ENCODE measurements around the gene MYO1F.
"Not testable (repeated sequence)": the region's sequence is repeated elsewhere in the genome, so short reads cannot be mapped to it uniquely, and the experiment has no call there.

Gene MYO1F

DNA sequence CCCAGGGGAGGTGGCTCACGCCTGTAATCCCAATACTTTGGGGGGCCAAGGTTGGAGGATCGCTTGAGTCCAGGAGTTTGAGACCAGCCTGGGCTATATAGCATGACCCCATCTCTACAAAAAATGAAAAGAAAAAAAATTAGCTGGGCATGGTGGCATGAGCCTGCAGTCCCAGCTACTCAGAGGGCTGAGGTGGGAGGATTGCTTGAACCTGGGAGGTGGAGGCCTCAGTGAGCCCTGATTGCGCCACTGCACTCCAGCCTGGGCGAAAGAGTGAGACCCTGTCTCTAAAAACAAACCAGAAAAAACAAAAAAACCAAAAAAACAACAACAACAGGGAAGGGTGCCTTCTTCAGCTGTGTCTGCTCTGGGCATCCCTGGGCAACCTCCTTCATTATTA is 499 bp upstream of the MYO1F start:
- Histone ChIP-seq H3K4me3 (ENCODE audit: low read length) (no peak overlapping the region), H3K4me1 (ENCODE audit: control insufficient read depth, insufficient read depth, low read length) (peaks cover 2% of the 10 kb centered on the region), H3K36me3 (ENCODE audit: control insufficient read depth, insufficient read depth, low read length, severe bottlenecking) (no peaks in the 10 kb centered on the region), H3K9ac (ENCODE audit: low read length) (no peak overlapping the region), H3K27me3 (replicated peaks; ENCODE audit: control insufficient read depth, insufficient read depth, low read length) (peaks cover 5% of the 10 kb centered on the region), H3K9me3 (ENCODE audit: control insufficient read depth, low read length) (no peaks in the 10 kb centered on the region)
- DNase-seq (ENCODE audit: low read depth) = no peak

GRCh38 chr19:8576273-8576993 is 809 bp downstream of the MYO1F start:
- Histone ChIP-seq H3K36me3 (ENCODE audit: control insufficient read depth, insufficient read depth, low read length, severe bottlenecking) (no peaks in the 10 kb centered on the region), H3K27me3 (replicated peaks; ENCODE audit: control insufficient read depth, insufficient read depth, low read length) (peaks cover 5% of the 10 kb centered on the region), H3K9ac (ENCODE audit: low read length) (no peak overlapping the region), H3K9me3 (ENCODE audit: control insufficient read depth, low read length) (no peaks in the 10 kb centered on the region), H3K4me3 (ENCODE audit: low read length) (no peak overlapping the region), H3K4me1 (ENCODE audit: control insufficient read depth, insufficient read depth, low read length) (peaks cover 2% of the 10 kb centered on the region)
- DNase-seq (ENCODE audit: low read depth) = no peak

GRCh38 chr19:8575467-8575997 is 1.7 kb downstream of the MYO1F start:
- Histone ChIP-seq H3K4me3 (ENCODE audit: low read length) (no peak overlapping the region), H3K9ac (ENCODE audit: low read length) (no peak overlapping the region), H3K9me3 (ENCODE audit: control insufficient read depth, low read length) (no peaks in the 10 kb centered on the region), H3K4me1 (ENCODE audit: control insufficient read depth, insufficient read depth, low read length) (peaks cover 9% of the 10 kb centered on the region), H3K36me3 (ENCODE audit: control insufficient read depth, insufficient read depth, low read length, severe bottlenecking) (no peaks in the 10 kb centered on the region), H3K27me3 (replicated peaks; ENCODE audit: control insufficient read depth, insufficient read depth, low read length) (peaks cover 5% of the 10 kb centered on the region)
- DNase-seq (ENCODE audit: low read depth) = no peak

- H3K9me3 ChIP-seq (ENCODE audit: control insufficient read depth, low read length); H3K9ac ChIP-seq (ENCODE audit: low read length); DNase-seq (ENCODE audit: low read depth); H3K36me3 ChIP-seq (ENCODE audit: control insufficient read depth, insufficient read depth, low read length, severe bottlenecking); H3K27me3 ChIP-seq (replicated peaks; ENCODE audit: control insufficient read depth, insufficient read depth, low read length); H3K4me3 ChIP-seq (ENCODE audit: low read length): not testable (repeated sequence)
- peaks cover 12% of the 10 kb centered on the region for H3K4me1 ChIP-seq (ENCODE audit: control insufficient read depth, insufficient read depth, low read length)
Measured at GRCh38 chr19:8574619-8574922, 2.7 kb downstream of the MYO1F start.

- Histone ChIP-seq H3K4me3 (ENCODE audit: low read length) (no peak overlapping the region), H3K36me3 (ENCODE audit: control insufficient read depth, insufficient read depth, low read length, severe bottlenecking) (no peaks in the 10 kb centered on the region), H3K9me3 (ENCODE audit: control insufficient read depth, low read length) (no peaks in the 10 kb centered on the region), H3K27me3 (replicated peaks; ENCODE audit: control insufficient read depth, insufficient read depth, low read length) (peaks cover 5% of the 10 kb centered on the region), H3K4me1 (ENCODE audit: control insufficient read depth, insufficient read depth, low read length) (peaks cover 22% of the 10 kb centered on the region), H3K9ac (ENCODE audit: low read length) (no peak overlapping the region)
- no peak for DNase-seq (ENCODE audit: low read depth)
Measured at GRCh38 chr19:8573316-8573715, 3.9 kb downstream of the MYO1F start.

GRCh38 chr19:8571006-8571411 is 6.2 kb downstream of the MYO1F start:
- Histone ChIP-seq H3K36me3 (ENCODE audit: control insufficient read depth, insufficient read depth, low read length, severe bottlenecking) (no peaks in the 10 kb centered on the region), H3K4me1 (ENCODE audit: control insufficient read depth, insufficient read depth, low read length) (peaks cover 20% of the 10 kb centered on the region), H3K27me3 (replicated peaks; ENCODE audit: control insufficient read depth, insufficient read depth, low read length) (no peaks in the 10 kb centered on the region), H3K9ac (ENCODE audit: low read length) (peak overlapping the region; percentile 63), H3K9me3 (ENCODE audit: control insufficient read depth, low read length) (no peaks in the 10 kb centered on the region), H3K4me3 (ENCODE audit: low read length) (no peak overlapping the region)
- DNase-seq (ENCODE audit: low read depth) = peak; percentile 46

DNA sequence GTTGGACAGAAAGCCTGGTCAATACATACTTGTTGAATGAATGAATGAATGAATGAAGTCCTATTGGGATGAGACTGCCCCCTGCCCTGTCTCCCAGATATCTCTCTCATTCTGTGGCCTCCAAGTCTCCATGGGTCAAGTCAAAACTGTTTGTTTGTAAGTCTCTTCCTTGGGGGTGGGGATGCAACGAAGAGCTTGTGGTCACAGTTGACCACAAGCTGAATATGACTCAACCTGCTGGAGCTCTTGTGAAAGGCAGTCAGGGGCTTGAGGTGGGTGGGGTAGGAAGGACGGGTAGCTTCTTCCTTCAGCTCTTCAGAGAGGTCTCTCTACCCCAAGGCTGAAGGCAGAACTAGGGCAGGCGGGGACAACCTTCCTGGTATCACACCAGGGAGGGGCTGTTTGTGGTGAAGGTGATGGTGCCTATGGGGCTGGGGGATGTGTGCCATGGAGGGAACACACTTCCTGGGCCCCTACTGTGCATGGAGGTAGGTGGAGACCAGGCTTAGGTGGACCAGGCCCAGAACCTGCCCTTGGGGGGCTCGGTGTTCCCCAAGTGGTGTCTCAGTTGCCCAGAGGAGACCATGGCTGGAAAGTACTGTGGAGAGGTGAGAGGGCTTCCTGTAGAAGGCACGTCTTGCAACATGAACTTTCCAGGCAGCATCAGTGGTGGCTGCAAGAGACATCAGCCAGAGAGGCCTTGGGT is 8.0 kb downstream of the MYO1F start:
- no peaks in the 10 kb centered on the region for H3K9me3 ChIP-seq (ENCODE audit: control insufficient read depth, low read length)
- H3K36me3 ChIP-seq (ENCODE audit: control insufficient read depth, insufficient read depth, low read length, severe bottlenecking) = no peaks in the 10 kb centered on the region
- no peaks in the 10 kb centered on the region for H3K27me3 ChIP-seq (replicated peaks; ENCODE audit: control insufficient read depth, insufficient read depth, low read length)
- peak; percentile 81 for DNase-seq (ENCODE audit: low read depth)
- no peak overlapping the region for H3K9ac ChIP-seq (ENCODE audit: low read length)
- H3K4me1 ChIP-seq (ENCODE audit: control insufficient read depth, insufficient read depth, low read length) = peaks cover 20% of the 10 kb centered on the region
- H3K4me3 ChIP-seq (ENCODE audit: low read length) = no peak overlapping the region

GRCh38 chr19:8567522-8568172 is 9.6 kb downstream of the MYO1F start:
- Histone ChIP-seq H3K4me3 (ENCODE audit: low read length) (no peak overlapping the region), H3K9me3 (ENCODE audit: control insufficient read depth, low read length) (no peaks in the 10 kb centered on the region)

GRCh38 chr19:8566855-8567254 is 10.4 kb downstream of the MYO1F start:
- Histone ChIP-seq H3K9me3 (ENCODE audit: control insufficient read depth, low read length) (no peaks in the 10 kb centered on the region), H3K4me1 (ENCODE audit: control insufficient read depth, insufficient read depth, low read length) (peaks cover 20% of the 10 kb centered on the region), H3K4me3 (ENCODE audit: low read length) (no peak overlapping the region), H3K27me3 (replicated peaks; ENCODE audit: control insufficient read depth, insufficient read depth, low read length) (no peaks in the 10 kb centered on the region), H3K9ac (ENCODE audit: low read length) (no peak overlapping the region), H3K36me3 (ENCODE audit: control insufficient read depth, insufficient read depth, low read length, severe bottlenecking) (no peaks in the 10 kb centered on the region)
- DNase-seq (ENCODE audit: low read depth) = no peak

More at GRCh38 chr19:8567522-8568172, 9.6 kb downstream of the MYO1F start:
- Histone ChIP-seq H3K9ac (ENCODE audit: low read length) (no peak overlapping the region), H3K36me3 (ENCODE audit: control insufficient read depth, insufficient read depth, low read length, severe bottlenecking) (no peaks in the 10 kb centered on the region), H3K4me1 (ENCODE audit: control insufficient read depth, insufficient read depth, low read length) (peaks cover 20% of the 10 kb centered on the region), H3K27me3 (replicated peaks; ENCODE audit: control insufficient read depth, insufficient read depth, low read length) (no peaks in the 10 kb centered on the region)
- DNase-seq (ENCODE audit: low read depth) = no peak

DNA sequence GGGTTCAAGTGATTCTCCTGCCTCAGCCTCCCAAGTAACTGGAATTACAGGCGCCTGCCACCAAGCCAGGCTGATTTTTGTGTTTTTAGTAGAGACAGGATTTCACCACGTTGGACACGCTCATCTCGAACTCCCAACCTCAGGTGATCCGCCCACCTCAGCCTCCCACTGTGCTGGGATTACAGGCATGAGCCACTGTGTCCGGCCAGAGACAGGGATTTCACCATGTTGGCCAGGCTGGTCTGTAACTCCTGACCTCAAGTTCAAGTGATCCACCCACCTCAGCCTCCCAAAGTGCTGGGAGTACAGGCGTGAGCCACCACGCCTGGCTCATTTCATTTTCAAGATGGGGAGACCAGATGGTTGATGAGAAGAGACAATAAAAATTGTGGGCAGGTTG is 12.4 kb downstream of the MYO1F start:
- H3K9me3 ChIP-seq (ENCODE audit: control insufficient read depth, low read length); H3K4me3 ChIP-seq (ENCODE audit: low read length); H3K36me3 ChIP-seq (ENCODE audit: control insufficient read depth, insufficient read depth, low read length, severe bottlenecking); DNase-seq (ENCODE audit: low read depth); H3K27me3 ChIP-seq (replicated peaks; ENCODE audit: control insufficient read depth, insufficient read depth, low read length); H3K9ac ChIP-seq (ENCODE audit: low read length): not testable (repeated sequence)
- peaks cover 13% of the 10 kb centered on the region for H3K4me1 ChIP-seq (ENCODE audit: control insufficient read depth, insufficient read depth, low read length)

DNA sequence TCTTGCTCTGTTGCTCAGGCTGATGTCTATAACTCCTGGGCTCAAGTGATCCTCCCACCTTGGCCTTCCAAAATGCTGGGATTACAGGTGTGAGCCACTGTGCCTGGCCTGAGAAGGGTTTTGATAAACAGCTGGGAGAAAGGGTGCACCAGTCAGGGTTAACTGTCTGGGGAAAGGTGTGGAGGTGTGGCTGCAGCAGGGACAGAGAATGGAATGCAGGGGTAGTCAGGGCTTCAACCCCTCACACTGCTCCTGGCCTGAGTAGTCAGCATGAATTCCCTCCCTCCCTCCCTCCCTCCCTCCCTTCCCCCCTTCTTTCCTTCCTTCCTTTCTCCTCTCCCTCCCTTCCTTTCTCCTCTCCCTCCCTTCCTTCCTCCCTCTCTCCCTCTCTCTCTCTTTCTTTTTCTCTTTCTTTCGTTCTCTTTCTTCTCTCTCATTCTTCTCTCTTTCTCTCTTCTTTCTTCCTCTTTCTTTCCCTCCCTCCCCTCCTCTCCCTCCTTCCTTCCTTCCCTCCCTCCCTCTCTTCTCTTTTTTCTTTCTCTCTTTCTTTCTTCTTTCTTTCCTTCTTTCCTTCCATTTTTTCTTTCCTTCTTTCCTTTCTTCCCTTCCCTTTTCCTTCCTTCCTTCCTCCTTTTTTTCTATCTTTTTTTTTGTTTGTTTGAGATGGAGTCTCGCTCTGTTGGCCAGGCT is 16.0 kb downstream of the MYO1F start:
- H3K9me3 ChIP-seq (ENCODE audit: control insufficient read depth, low read length) = no peaks in the 10 kb centered on the region
- H3K27me3 ChIP-seq (replicated peaks; ENCODE audit: control insufficient read depth, insufficient read depth, low read length) = no peaks in the 10 kb centered on the region
- no peak overlapping the region for H3K9ac ChIP-seq (ENCODE audit: low read length)
- no peak overlapping the region for H3K4me3 ChIP-seq (ENCODE audit: low read length)
- no peak for DNase-seq (ENCODE audit: low read depth)
- H3K4me1 ChIP-seq (ENCODE audit: control insufficient read depth, insufficient read depth, low read length) = no peaks in the 10 kb centered on the region
- H3K36me3 ChIP-seq (ENCODE audit: control insufficient read depth, insufficient read depth, low read length, severe bottlenecking) = no peaks in the 10 kb centered on the region
